ENCODE measurements around the gene SFSWAP.

The SFSWAP gene

DNA sequence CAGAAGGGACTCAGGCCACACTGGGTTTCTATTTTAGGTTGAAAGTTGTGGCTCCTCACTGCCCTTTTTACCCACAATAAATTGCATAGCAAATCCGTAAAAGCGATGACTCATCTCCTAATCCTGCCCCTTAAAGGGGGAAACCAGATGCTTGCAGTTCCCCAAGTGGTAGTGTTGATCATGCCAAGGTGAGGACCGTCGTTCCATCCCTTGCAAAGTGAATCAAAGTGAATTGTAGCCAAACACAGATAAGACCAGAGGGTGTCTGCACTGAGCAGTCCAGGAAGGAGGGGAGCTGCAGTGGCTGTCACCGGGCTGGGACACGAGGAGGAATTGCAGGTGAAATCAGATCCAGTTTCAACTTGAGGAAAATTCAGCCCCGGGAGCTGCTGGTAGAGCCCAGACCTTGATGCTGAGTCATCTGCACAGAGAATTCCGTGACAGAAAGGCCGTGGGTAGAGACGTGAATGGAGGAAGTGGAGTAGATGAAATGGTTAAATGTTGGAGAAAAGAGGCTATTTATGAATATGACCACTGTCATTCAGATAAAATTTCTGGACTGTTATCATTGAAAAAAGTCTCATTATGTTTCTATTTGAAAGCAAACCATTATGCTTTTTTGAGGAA, 73.1 kb downstream of the SFSWAP start:
- DNase-seq (ENCODE audit: insufficient read length, low spot score) (peak; percentile 82), FAIRE-seq (peak; percentile 36)
- peak; percentile 14; the same call in 1 of the 2 replicates for TF ChIP-seq POLR2A (IDR thresholded peaks at IDR 0.05; ENCODE audit: low read depth, low read length)

DNA sequence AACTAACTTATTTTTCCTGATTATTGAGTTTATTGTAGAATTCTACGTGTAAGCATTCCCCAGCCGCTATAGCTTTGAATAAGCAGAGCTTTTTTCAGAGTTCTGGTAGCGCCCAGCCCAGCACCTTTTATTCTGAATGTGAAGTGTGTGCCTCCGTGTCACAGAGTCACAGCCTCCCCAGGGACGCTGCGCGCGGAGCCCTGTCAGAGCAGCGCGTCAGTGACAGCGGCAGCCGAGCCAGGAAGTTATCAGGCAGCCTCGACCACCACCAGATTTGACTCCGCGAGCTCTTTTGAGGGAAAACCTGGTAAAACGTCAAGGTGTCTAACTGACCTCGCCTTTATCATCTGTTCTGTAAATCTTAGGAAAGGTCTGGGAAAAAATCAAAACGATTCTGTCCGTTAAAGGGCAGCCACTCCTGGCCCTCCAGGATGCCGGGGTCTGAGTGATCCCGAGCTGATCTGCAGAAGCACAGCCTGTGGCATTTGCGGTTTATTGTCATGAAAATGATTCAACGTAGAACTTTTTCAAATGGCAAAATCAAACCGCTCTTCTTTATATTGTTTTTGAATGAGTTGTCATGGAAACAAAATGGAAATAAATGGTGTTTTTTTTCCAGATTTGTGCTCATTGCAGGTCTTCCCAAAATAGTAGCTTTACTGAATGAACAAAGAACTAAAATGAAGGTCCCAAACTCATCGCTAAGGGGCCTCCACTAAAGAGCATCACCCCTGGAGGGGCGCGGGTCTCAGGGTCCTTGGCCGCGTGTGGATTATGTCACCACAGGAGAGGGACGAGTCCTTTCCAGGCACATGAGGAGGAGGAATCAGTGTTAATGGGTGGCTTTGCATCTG, 74.2 kb downstream of the SFSWAP start:
- no peak for TF ChIP-seq POLR2A (IDR thresholded peaks at IDR 0.05; ENCODE audit: low read depth, low read length)
- no peak for DNase-seq (ENCODE audit: insufficient read length, low spot score)
- FAIRE-seq: no peak

GRCh38 chr12:131785763-131786330, 75.0 kb downstream of the SFSWAP start:
- DNase-seq (ENCODE audit: insufficient read length, low spot score): no peak
- FAIRE-seq: no peak
- no peak for TF ChIP-seq POLR2A (IDR thresholded peaks at IDR 0.05; ENCODE audit: low read depth, low read length)

DNA sequence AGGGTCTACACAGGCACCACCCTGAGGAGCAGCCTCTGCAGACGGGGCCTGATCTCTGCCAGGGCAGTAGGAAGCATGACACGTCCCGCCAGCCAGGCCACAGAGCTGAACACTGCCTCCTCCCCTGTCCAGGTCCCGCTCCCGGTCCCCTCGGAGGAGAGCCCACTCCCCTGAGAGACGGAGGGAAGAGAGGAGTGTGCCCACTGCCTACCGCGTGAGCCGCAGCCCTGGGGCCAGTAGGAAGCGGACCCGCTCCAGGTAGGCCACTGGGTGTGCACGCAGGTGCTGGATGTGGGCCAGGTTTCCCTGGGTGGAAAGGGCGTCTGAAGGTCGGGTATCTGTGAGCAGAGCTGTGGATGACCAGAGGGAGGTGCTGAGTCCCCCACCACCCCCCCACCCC, 75.4 kb downstream of the SFSWAP start:
- DNase-seq (ENCODE audit: insufficient read length, low spot score): no peak
- TF ChIP-seq POLR2A (IDR thresholded peaks at IDR 0.05; ENCODE audit: low read depth, low read length): no peak
- no peak for FAIRE-seq

DNA sequence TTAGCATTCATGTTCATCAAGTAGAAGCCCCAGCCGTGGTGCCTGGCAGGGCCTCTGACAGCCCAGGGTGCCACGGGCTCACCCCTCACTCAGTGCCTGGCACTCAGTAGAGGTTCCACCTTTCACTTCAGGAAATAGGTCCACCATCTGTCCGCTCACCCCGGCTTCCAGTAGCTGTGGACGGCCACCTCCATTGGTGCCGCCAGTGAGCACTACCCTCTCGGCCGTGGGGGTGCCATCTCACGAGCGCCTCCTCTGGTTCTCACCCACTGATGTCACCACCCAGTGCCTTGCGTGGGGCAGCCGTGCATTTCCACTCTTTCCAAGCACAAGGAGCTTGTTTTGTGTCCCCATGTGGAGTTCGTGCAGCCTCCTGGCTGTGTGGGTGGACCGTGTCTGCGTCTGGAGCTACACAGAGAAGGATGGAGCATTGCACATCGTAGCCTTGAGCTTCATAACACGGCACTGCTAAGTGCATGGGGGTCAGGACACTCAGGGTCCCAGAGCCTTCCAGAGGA, 76.3 kb downstream of the SFSWAP start:
- DNase-seq (ENCODE audit: insufficient read length, low spot score): no peak
- no peak for FAIRE-seq
- TF ChIP-seq POLR2A (IDR thresholded peaks at IDR 0.05; ENCODE audit: low read depth, low read length): no peak

DNA sequence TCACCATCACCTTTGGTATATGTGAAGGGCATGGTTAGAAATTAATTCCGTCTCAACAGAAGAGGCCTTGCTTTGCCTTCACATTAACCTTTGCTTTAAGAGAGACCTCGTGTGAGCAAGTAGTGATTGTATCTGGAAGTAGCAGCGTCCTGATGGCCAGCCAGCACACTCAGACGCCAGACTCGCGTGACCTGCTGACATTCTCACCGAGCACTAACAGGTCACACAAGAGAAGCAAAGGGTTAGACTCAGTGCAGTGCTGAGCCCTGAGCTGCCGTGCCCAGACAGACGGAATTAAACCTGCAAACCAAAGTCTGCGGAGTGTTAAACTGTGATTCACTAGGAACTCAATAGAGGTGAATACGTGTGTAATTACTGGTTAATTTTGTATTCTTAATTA, 77.2 kb downstream of the SFSWAP start:
- FAIRE-seq: no peak
- TF ChIP-seq POLR2A (IDR thresholded peaks at IDR 0.05; ENCODE audit: low read depth, low read length): no peak
- DNase-seq (ENCODE audit: insufficient read length, low spot score): no peak

- TF ChIP-seq POLR2A (IDR thresholded peaks at IDR 0.05; ENCODE audit: low read depth, low read length): no peak
- no peak for DNase-seq (ENCODE audit: insufficient read length, low spot score)
- FAIRE-seq: no peak
Observed at GRCh38 chr12:131789638-131790037, 78.7 kb downstream of the SFSWAP start.

- DNase-seq (ENCODE audit: insufficient read length, low spot score) (no peak), FAIRE-seq (no peak)
- TF ChIP-seq POLR2A (IDR thresholded peaks at IDR 0.05; ENCODE audit: low read depth, low read length): no peak
Observed at GRCh38 chr12:131793243-131794022, 82.5 kb downstream of the SFSWAP start.

GRCh38 chr12:131794061-131794460, 83.2 kb downstream of the SFSWAP start:
- no peak for TF ChIP-seq POLR2A (IDR thresholded peaks at IDR 0.05; ENCODE audit: low read depth, low read length)
- DNase-seq (ENCODE audit: insufficient read length, low spot score): no peak
- no peak for FAIRE-seq

GRCh38 chr12:131794573-131794972, 83.7 kb downstream of the SFSWAP start:
- DNase-seq (ENCODE audit: insufficient read length, low spot score) (no peak), FAIRE-seq (no peak)
- no peak for TF ChIP-seq POLR2A (IDR thresholded peaks at IDR 0.05; ENCODE audit: low read depth, low read length)

GRCh38 chr12:131795064-131795463, 84.2 kb downstream of the SFSWAP start:
- FAIRE-seq: no peak
- no peak for DNase-seq (ENCODE audit: insufficient read length, low spot score)
- no peak for TF ChIP-seq POLR2A (IDR thresholded peaks at IDR 0.05; ENCODE audit: low read depth, low read length)

DNA sequence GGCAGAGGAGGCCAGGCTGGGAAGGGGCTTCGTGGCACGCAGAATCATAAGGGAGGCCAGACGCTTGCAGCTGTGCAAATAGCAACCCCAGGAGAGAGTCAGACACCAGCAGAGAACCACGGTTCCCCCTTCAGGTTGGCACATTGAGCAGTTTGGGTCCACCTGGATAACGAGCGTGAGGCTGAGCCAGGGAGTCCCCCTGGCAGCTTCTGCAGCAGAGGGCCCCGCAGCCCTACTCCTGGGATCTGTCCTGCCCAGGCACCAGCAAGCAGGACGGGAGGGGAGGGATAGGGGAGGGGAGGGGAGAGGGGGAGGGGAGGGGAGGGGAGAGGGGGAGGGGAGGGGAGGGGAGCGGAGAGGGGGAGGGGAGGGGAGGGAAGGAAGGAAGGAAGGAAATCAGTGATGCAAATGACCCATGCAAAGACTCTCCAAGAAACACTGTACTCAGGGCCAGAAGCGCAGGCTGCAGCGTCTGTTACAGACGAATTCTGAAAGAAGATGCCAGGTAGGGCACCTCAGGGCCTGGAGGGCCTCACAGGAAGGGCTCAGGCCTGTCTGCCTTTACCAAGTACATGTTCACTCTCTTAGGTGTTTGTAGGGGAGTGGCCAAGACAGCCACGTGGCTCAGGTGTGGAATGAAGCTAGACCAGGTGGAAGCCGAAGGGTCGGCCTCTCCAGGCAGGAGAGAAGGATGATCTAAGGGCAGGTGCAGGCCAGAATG, 85.0 kb downstream of the SFSWAP start:
- no peak for TF ChIP-seq POLR2A (IDR thresholded peaks at IDR 0.05; ENCODE audit: low read depth, low read length)
- DNase-seq (ENCODE audit: insufficient read length, low spot score) (no peak), FAIRE-seq (no peak)

GRCh38 chr12:131796411-131796736, 85.5 kb downstream of the SFSWAP start:
- no peak for FAIRE-seq
- TF ChIP-seq POLR2A (IDR thresholded peaks at IDR 0.05; ENCODE audit: low read depth, low read length): no peak
- DNase-seq (ENCODE audit: insufficient read length, low spot score): no peak
